Fibroblast of villous mesenchyme (primary cell): ENCODE data around the gene METTL23. TPM values are rescaled to one million over a fixed set of nuclear protein-coding genes. Genes with fewer than 3 reads are reported as not detected.
"Not testable (repeated sequence)": the region's sequence is repeated elsewhere in the genome, so short reads cannot be mapped to it uniquely, and the experiment has no call there.

Source experiments
- DNase-seq: peaks from one replicate; pipeline ENCODE4 v3.0.0-alpha.2; 2010; ENCODE audit warnings: low read depth
- H3K4me3 ChIP-seq: 2 replicates; pipeline ENCODE4 v1.5.1; 2011; ENCODE audit warnings: low read depth, mild to moderate bottlenecking, low read length
- total RNA-seq: library from RNA; depleted of rRNA; stranded (reverse); fragments of >200 nt; gene quantifications from 2 replicates; pipeline ENCODE4 v1.2.3, GENCODE V29; 2012
- TF ChIP-seq, protein P1 (sequence below): IDR thresholded peaks from 2 replicates; pipeline ENCODE4 v1.5.1; 2012; ENCODE audit warnings: low read depth, mild to moderate bottlenecking, low read length; ENCODE audit not compliant: insufficient read depth

Gene METTL23
- total RNA-seq, 1 donor = 30.2 TPM

DNA sequence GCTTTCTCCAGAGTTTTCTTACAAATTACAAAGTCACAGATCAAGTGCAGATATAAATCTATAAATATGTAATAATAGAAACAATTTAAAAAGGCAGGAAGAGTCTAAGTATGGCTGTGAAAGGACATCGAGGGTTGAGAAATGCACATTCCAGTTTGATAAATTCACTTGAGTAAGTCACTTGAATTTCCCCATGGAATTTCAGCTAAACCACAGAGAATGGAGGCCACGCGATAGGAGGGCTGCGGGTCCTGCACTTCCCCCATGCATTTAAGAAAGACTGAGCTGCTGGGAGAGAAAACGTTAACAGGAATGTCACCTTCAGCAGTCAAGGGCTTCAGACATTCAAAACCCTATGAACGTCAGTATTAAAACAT, 9.8 kb upstream of the METTL23 start:
- DNase-seq = peak; percentile 97
- TF ChIP-seq, protein P1, sequence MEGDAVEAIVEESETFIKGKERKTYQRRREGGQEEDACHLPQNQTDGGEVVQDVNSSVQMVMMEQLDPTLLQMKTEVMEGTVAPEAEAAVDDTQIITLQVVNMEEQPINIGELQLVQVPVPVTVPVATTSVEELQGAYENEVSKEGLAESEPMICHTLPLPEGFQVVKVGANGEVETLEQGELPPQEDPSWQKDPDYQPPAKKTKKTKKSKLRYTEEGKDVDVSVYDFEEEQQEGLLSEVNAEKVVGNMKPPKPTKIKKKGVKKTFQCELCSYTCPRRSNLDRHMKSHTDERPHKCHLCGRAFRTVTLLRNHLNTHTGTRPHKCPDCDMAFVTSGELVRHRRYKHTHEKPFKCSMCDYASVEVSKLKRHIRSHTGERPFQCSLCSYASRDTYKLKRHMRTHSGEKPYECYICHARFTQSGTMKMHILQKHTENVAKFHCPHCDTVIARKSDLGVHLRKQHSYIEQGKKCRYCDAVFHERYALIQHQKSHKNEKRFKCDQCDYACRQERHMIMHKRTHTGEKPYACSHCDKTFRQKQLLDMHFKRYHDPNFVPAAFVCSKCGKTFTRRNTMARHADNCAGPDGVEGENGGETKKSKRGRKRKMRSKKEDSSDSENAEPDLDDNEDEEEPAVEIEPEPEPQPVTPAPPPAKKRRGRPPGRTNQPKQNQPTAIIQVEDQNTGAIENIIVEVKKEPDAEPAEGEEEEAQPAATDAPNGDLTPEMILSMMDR = no peak
- H3K4me3 ChIP-seq = peak overlapping the region; percentile 7

DNA sequence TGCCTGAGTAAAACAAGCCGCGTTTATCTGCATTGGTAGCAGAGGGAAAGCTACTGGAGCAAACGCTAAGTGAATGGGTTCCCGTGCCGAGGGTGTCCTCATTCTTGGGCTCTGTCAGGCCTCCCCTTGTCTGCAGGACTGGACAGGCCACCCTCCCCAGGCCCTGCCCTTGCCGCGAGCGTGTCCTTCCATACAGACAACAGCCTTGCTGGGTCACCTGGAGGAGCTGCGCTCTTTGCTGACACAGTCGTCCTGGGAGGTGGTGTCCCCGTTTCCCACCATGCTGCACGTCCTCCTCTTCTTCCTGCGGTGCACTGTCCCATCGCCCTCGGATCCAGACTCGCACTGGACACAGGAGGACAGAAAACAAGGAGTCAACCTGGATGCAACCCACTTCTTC, 8.1 kb upstream of the METTL23 start:
- TF ChIP-seq, protein P1 = no peak
- DNase-seq = no peak
- no peak overlapping the region for H3K4me3 ChIP-seq

DNA sequence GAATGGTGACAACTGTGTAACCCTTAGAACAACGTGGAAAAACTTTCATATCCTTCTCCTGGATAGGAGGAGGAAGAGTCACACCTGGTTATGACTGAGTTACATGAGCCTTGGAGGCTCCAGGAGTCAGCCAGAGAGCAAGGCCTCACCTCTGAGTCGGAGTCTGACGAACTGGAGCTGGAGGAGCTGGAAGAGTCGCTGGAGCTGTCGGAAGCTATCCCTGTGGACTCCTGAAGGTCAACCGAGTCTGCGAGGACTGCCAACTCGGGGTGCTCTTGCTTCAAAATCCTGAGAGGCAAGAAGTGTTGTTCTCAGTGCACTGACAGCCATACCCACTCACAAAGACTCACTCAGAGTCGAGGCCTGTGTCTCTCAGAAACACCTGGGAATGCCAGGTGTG, 6.4 kb upstream of the METTL23 start:
- no peak overlapping the region for H3K4me3 ChIP-seq
- DNase-seq = no peak
- TF ChIP-seq, protein P1 = no peak

DNA sequence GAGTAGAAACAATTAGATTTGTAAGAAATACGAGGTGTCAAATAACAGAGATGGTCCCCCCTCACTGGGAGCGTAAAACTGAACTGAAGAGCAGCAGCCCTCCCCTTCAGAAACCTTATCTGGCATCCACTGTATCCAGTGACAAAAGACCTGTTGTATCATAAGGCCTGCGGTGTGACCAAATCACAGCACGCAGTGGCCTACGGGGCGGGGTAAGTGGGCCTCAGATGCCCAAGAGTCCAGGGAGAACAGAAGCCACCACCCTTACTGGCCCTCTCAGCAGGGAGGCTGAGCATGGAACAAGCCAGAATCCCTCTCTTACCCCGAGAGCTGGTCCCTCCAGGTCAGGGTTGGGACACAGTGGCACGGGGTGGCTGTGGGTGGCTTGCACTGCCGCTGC, 5.7 kb upstream of the METTL23 start:
- TF ChIP-seq, protein P1 = no peak
- DNase-seq = no peak
- H3K4me3 ChIP-seq = no peak overlapping the region

DNA sequence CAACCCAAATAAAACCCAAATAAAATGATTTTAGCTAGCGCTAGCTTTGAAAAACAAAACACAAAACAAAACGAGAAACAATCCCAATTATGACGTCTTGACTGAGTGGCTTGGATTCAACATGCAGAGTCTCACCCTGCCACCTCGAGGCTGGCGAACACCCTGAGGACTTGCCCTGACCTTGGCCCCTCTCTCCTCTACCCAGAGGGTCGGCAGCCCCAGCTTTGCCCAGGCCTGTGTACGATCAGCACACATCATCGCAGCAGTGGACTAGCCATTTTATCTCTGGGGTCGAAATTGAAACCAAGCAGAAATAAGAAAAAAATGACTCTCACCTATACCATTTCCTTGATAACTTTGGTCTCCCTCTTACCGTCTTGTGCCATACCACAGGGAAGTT, 5.2 kb upstream of the METTL23 start:
- H3K4me3 ChIP-seq = no peak overlapping the region
- TF ChIP-seq, protein P1 = no peak
- DNase-seq = no peak

DNA sequence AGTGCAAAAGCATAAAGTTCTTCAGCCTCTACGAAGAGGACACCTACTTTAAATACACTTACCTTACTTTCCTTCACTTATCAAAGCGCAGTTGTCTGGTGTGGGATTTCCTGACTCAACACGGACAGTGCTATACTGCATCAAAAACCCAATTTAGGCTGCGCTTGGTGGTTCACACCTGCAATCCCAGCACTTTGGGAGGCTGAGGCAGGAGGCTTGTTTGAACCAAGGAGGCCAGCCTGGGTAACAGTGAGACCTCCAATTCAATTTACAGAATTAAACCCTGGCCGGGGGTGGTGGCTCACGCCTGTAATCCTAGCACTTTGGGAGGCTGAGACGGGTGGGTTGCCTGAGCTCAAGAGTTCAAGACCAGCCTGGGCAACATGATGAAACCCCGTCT, 4.4 kb upstream of the METTL23 start:
- DNase-seq = no peak
- TF ChIP-seq, protein P1 = no peak
- H3K4me3 ChIP-seq = no peak overlapping the region

DNA sequence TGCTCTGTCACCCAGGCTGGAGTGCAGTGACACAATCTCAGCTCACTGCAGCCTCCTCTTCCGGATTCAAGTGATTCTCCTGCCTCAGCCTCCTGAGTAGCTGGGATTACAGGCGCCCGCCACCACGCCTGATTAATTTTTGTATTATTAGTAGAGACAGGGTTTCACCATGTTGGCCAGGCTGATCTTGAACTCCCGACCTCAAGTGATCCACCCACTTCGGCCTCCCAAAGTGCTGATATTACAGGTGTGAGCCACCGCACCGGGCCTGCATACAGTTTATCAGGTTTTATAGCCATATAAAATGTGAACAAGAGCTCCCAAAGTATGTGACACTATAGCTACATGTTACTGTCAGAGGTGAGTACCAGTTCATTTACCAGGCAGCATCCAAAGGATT, 3.7 kb upstream of the METTL23 start:
- DNase-seq, H3K4me3 ChIP-seq: not testable (repeated sequence)
